Stimulated activated CD4-positive, alpha-beta T cell treated with anti-CD3 and anti-CD28 coated beads, TNF-alpha, amount 100 ng/mL, for 4 hours (primary cell): Measurements from ENCODE around the gene RBM48.
"Not testable (repeated sequence)": the region's sequence is repeated elsewhere in the genome, so short reads cannot be mapped to it uniquely, and the experiment has no call there.

Source experiments
- DNase-seq, 3 experiments: peaks; one replicate each; pipeline ENCODE4 v3.0.0-alpha.2; 2020; ENCODE audit warnings: low read depth in 3 of 3

Gene RBM48

GRCh38 chr7:92545116-92545515 lies 16.5 kb downstream of the RBM48 start:
- DNase-seq, result not testable (repeated sequence)

GRCh38 chr7:92546856-92547497 lies 18.4 kb downstream of the RBM48 start:
- DNase-seq, result no peak

- DNase-seq, result no peak
Measured at GRCh38 chr7:92547579-92547978, 19.0 kb downstream of the RBM48 start.

GRCh38 chr7:92550194-92550593 lies 21.6 kb downstream of the RBM48 start:
- no peak for DNase-seq

- no peak for DNase-seq
Measured at GRCh38 chr7:92557249-92557648, 28.7 kb downstream of the RBM48 start.

GRCh38 chr7:92557808-92558362 lies 29.3 kb downstream of the RBM48 start:
- DNase-seq, result no peak

- DNase-seq, result no peak
Measured at GRCh38 chr7:92560602-92561001, 32.0 kb downstream of the RBM48 start.

GRCh38 chr7:92563345-92563744 lies 34.8 kb downstream of the RBM48 start:
- DNase-seq, result no peak

- no peak for DNase-seq
Measured at GRCh38 chr7:92567460-92567859, 38.9 kb downstream of the RBM48 start.

- no peak for DNase-seq
Measured at GRCh38 chr7:92569137-92569536, 40.5 kb downstream of the RBM48 start.

GRCh38 chr7:92576296-92576695 lies 47.7 kb downstream of the RBM48 start:
- DNase-seq, result no peak

- DNase-seq, result no peak
Measured at GRCh38 chr7:92582948-92583347, 54.4 kb downstream of the RBM48 start.

GRCh38 chr7:92584953-92585352 lies 56.4 kb downstream of the RBM48 start:
- no peak for DNase-seq

- no peak for DNase-seq
Measured at GRCh38 chr7:92586403-92586802, 57.8 kb downstream of the RBM48 start.

- DNase-seq, result no peak
Measured at GRCh38 chr7:92586841-92587240, 58.2 kb downstream of the RBM48 start.
